Non-pigmented ciliary epithelial cell (primary cell): ENCODE measurements around the gene EML5.
A peak's percentile ranks its signal among the peaks of the same experiment; 100 is the strongest.

ENCODE experiments used
- DNase-seq: peaks from one replicate; pipeline ENCODE4 v3.0.0-alpha.2; 2010; ENCODE audit warnings: low read depth

EML5 gene

DNA sequence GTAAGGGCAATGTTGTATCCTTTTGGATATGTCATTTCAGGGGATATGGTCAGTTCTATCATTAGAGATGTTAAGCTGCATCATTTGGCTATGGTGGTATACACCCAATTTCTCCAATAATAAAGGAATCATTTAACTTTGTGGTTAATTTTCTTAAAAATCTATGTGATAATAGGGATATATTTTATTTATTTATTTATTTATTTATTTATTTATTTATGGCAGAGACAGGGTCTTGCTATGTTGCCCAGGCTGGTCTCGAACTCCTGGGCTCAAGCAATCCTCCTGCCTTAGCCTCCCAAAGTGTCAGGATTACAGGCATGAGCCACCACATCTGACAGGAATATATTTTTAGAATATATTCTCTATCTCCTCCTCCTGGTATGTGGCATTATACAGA is 85.7 kb downstream of the EML5 start:
- DNase-seq = no peak

DNA sequence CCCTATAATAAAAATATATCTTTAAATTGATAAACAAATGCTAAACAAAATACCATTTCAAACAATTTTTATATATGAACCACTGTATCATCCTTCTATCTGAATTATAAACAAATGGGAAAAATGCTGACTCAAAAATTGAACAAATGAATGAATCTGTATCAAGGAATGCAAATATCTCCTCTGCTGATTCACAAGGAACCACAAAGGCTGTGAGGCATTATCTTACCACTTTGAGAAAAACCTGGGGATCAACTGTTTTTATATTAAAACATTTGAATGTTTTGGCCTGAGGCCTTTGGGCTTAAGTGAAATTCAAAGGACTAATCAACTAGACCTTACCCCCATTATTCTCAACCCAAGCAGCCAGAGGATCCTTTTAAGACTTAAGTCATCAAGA is 86.3 kb downstream of the EML5 start:
- peak; percentile 18 for DNase-seq

DNA sequence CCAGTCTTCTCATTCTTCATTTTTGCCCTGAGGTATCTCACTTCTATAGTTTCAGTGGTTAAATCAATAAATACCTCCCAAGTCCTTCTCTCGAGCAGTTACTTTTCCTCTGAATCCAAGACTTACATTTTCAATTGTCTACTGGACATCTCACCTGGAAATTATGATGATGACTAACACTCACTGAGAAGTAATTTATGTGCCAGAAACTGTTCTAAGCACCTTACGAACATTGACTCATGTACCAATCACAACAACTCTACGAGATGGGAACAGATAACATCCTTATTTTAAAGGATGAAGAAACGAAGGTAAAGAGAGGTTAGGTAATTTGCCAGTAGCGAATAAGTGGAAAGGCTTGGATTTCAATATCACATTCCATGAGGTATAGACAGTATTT is 94.1 kb downstream of the EML5 start:
- DNase-seq = no peak

DNA sequence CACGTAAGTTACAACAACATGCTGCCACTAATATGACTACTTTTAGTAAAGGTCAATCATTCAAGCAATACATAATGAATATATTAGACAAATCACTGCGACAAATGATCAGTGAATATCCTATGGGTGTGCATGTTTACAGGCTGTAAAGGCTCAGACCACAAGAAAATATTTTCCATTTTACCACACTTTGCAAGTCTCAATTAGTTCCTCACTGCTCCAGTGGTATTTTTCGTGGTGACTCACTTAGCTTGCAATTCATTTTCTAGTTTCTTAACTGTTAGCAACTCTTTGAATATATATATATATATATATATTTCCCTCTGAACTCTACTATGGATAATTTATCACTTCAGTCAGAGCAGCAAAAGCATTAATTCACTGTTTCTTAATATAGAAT is 96.9 kb downstream of the EML5 start:
- DNase-seq = no peak

DNA sequence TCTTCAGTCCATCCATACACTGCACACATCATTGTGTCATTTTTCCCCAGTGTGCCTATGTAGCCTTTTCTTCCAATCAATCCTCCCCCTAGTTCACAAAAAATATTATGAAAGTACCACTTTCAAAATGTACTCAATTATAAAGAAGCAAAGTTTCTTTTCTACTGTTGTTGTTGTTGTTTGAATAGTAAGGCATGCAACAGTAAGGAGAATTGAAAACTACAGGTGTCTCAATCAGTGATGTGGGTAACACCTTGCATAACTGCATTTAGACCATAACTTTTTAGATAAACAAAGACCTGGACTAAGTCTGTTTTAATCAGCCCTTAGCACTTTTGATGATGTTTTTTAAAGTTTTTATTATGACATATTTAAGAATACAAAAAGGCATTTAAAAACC is 104.4 kb downstream of the EML5 start:
- DNase-seq = no peak

DNA sequence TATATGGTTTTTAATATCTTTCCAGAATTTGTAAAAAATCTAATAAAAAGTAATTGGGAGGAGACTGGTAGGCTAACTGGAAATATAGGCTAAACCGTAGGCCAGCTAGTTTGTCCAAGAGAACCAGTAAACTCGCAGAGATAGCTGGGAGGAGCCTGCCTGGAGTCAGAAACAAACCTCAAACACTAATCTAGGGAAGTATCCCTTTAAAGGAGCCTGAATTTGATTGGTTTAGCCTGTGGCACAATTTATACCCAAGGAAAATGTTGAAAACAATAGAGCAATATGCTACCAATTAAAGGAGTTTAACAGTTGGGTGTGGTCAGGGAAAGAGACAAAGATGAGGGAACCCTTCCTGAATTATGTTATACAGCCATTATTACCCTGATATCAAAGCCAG is 109.6 kb downstream of the EML5 start:
- DNase-seq = no peak

DNA sequence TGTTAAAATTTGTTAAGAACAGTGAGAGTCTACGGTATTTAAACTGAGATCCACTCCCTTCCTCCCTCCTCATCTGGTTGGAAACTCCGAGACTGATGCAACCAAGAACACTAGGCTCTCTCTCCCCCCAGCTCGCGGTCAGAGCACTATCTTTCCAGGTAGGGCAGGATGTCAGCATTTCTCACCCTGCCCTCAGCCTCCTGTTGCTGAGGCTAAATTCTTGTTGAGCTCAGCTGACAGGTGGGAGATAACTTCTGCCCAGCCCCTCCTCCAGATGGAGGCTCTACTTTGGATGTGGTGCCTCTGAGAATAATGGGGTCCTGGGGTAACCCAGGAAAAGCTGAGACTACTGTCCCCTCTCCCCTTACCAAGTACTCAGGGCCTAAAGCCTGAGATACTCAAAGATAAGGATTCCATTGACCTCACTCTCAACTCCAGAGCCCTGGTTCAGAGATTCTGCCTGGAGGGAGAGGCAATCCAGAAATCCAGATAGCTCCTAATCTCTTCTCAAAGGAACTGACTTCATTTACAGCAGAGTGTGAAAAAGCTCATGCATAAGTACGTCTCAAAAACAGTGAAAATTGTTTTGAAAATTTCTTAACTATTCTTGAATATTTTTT is 110.1 kb downstream of the EML5 start:
- DNase-seq = no peak

DNA sequence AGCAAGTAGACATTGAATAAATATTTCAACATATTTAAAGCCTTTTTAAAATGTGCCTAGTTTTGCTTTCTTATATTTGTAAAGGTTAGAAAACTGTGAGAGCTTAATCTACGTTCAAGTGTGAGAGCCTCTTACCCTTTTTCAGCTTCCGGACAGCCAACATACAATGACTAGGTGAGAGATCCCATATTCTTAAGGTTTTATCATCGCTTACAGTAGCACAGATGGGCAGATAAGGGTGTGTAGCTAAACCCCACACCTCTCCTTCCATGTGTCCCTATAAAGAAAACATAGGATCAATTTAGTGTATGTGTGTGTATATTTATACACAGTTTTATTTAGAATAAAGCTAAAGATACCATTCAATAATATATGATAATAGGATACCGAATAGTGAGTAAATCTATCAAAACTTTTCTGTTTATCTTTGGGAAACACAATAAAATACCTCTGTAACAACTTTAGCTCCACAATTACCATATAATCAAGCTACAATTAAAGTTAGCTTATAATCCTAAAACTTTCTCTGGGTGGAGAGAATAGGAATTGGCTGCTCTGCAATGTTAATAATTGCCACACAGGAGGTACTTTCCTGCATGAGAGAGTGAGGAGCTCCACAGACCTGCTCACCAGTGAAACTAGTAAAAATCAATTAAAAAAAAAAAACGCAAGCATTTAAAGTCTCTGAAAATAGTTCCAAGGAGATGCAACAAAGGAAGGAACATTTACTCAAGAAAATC is 110.8 kb downstream of the EML5 start:
- no peak for DNase-seq

DNA sequence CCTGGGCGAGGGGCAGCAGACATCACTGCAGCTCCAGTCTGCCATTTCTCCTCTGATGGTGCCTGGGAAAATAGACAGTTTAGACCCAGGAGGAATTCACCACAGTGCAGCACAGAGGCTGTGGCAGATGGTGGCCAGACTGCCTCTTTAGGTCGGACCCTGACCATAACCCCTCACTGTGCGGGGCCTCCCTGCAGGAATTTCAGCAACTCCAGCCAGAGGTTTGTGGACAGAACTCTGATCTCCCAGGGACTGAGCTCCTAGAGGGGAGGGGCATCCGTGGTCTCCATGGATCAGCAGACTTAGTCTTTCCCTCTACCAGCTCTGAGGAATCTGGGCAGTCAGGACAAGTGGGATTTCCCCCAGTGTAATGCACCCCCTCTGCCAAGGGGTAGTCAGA is 123.4 kb downstream of the EML5 start:
- DNase-seq = no peak

DNA sequence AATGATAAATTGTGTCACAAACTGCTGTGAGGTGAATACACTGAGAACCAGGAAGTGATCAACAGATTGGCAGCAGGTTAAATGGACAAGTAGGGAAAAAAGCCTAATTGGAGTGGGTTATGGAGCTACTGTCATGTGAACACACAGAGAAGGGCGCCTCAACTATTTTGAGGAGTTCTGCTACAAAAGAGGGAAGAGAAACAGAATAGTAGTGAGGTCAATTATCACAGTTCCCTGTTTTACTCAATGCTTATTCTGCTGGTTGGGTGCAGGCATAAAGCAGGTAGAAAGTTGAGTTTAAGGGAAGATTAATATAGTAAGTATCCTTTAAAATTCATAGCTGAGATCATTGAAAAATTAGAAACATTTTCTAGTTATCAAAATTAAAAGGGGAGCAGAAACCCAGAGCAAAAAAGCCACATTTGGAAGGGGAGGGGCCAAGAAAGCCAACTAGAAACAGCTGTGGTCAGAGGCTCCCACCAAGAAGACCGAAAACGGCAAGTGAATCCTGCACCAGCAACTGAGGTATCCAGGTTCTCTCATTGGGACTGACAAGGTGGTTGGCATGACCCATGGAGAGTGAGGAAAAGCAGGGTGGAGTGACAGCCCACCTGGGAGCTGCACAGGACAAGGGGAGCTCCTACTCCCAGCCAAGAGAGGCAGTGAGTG is 124.2 kb downstream of the EML5 start:
- no peak for DNase-seq

DNA sequence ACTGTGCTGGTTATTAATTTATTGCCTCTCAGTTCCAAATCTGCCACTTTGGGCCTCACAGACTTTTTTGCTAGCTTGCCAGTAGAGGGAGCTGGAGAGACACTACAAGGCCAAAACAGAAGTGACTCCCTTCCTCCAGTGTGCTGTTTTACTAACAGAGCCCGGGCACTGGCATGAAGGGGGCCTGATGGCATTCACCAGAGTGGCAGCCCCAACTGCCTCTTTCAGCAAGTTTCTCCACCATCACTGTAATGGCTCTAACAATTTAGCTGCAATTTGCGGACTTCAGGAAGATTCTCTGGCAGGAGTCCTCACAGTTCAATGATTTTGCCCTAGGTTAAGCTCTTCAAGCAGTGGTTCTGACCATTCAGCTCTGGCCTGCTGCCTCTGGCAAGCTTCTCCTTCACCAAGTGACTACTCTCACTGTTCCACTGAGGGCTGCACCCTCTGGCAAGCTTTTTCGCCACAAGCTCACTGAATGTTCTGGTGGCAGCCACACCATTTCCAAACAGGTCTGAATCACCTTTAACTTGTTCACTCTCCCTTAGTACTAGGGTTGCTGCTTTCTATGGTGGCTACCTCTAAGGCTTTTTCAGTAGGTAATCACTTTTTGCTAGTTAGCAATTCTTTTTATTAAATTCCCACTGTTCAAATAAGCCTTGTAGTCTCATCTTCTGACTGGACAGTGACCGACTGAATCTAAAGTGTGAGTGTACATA is 125.0 kb downstream of the EML5 start:
- DNase-seq = peak; percentile 43

DNA sequence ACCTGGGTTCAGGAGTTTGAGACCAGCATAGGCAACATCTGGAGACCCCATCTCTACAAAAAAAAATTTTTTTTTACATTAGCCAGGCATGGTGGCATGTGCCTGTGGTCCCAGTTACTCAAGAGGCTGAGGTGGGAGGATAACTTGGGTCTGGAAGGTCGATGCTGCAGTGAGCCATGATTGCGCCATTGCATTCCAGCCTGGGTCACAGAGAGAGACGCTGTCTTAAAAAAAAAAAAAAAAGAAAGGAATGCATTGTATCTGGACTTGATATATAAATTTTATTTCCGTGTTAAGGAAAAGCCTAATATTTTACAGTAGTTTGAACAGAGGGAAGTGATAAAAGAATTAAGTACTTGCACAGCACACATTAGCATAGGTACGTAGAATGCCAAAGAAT is 132.7 kb downstream of the EML5 start:
- DNase-seq = no peak

DNA sequence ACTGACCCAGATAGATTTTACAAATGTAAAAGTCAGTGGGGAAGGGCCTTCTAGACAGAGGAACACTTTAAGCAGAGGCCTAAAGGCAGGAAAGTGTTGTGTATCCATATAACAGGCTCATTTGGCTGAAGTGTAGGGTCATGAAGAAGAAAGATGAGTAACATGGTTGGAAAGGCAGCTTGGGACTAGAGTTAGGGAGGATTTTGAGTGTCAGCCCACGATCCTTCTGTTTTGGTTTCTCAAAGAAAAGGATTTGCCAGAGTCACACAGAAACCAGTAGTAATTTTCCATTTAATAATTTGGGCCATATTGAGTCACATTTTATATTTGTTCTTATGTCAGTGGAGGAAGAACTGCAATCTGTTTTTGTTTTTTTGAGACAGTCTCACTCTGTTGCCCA is 153.5 kb downstream of the EML5 start:
- DNase-seq = no peak

DNA sequence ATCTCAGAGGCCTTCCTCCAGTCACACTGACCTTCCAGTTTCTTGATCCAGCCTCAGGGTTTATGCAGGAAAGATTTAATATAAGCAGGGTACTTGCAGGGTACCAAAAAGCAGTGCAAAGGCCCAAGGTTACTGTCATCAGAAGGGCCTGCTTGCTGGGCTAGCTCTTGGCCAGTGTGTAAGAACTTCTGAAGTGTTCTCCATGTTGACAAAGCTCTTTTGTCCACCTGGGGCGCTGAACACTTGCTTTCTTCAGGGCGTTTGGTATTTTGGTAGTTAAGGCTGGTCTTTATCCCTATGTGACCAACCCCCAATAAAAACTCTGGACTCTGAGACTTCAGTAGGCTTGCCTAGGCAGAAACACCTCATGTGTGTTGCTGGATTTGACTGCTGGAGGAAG is 160.2 kb downstream of the EML5 start:
- no peak for DNase-seq

DNA sequence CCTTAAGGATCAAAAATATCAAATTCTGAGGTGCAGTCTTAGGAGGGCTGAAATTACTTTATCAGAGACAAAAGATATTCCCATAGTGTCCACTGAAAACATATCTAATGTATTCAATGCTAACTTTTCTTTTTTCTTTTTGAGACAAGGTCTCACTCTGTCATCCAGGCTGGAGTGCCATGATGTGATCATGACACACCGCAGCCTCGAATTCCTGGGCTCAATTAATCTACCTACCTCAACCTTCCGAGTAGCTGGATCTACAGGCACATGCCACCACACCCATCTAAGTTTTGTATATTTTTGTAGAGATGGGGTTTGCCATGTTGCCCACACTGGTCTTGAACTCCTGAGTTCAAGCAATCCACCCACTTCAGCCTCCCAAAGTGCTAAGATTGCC is 161.7 kb downstream of the EML5 start:
- no peak for DNase-seq

DNA sequence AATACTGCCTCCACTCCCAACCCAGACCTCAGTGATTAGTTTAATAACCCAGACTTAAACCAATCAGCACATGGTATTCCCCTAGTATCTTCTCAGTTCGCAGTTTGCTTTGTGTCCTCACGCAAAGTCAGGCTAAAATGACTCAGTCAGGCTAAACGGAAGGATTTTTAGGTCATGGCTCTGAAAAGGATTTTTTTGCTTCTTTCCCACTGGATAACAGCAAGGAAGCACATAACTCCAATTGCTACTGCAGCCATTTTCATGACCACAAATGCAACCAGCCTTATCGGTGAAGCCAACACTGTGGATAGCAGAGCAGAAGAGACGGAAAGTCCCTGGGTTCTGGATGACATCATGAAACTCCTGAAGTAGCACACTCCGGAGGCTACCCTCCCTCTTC is 162.2 kb downstream of the EML5 start:
- peak; percentile 72 for DNase-seq

DNA sequence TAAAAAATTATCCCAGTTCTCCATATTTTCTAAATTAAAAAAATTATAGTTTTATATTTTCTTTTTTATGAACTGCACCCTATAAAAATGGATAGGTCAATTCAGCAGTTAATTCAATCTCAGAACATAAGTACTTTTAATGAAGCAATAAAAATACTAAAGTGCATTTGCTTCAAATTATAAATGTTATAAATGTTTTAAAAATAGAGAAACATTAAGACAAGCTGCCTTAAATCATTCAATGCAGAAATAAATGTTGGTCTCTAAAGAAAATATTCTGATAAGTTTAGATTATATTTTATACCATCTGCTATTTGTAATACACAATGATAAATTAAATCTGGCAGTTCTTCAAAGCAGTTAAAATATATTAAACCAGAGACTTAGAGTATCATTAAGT is 164.3 kb downstream of the EML5 start:
- DNase-seq = no peak

DNA sequence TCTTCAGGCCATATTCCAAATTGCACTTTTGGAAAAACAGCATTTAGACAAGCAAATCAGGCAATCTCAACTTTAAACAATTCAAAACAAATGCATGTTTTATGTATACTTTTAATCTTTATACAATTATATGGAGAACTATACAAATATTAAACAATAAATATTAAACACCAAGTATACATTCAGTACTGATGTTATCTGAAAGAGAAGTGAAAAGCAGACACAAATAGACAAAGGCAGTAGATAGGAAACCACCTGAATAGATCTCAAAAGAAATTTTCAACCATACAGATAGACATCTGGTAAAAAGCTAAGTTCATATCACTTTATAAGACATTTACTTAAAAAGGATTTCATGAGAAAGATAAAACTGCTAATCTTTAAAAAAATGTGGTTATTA is 164.7 kb downstream of the EML5 start:
- no peak for DNase-seq

DNA sequence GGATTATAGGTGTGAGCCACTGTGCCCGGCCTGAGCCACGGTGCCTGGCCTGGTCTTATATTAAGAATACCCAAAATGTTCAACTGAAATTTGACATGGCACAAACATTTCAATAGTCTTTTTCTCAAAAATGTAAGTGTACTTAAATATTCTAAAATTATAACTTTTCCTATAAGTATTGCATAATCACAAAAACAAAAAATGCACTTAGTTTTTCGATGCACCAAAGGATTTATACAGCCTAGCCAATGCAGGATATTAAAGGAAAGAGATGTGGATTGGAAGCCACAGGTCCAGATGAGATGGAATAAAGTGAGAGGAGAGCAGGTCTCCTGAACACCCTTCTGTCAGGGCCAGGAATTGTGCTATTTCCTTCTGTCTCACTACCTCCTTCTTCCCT is 167.1 kb downstream of the EML5 start:
- DNase-seq = no peak

DNA sequence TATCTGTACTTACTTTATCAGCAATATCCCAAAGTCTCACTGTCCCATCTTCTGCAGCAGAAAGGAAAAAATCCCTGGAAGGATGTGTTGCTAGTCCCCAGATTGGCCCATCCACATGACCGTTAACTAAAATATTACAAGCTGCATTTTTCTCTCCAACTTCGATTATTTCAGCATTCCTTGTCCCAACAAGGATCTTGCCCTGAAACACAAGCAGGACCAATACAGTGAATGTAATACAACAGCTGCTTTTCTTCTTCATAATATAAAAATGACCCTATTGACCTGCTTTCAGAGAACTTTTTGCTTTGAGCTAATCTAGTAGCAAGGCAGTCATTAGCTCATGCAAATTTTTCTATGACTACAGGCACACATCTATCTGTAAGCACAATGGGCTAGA is 171.7 kb downstream of the EML5 start:
- no peak for DNase-seq

DNA sequence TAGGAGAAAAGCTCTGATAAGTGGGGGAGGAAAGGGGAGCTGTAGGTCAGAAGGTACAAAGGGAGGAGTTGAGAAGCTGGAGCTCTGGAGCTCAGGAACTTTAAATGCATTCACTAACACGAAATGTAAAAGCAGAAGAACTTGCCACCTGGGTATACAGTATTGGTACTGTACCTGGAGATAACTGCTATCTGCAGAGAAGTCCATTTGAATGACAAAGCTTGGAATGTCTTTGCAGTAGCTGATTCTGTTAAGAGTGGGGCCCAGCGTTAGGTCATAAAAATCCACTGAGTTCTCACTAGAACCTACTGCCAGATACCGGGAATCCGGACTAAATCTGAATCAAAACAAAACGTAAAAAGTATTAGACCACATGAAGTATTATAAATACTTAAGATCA is 174.3 kb downstream of the EML5 start:
- no peak for DNase-seq

DNA sequence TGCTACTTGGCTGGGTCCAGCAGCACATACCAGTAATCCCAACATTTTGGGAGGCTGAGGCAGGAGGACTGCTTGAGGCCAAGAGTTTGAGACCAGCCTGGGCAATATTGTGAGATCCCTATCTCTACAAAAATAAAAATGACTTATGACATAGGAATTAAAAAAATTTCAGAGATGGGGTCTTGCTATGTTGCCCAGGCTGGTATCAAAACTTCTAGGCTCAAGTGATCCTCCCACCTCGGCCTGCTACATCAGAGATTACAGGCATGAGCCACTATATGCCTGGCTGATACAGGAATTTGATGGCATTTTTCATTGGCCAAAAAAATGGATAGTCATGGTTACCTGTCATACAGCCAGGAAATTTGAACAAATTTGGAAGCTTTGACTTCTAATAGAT is 175.3 kb downstream of the EML5 start:
- DNase-seq = no peak

DNA sequence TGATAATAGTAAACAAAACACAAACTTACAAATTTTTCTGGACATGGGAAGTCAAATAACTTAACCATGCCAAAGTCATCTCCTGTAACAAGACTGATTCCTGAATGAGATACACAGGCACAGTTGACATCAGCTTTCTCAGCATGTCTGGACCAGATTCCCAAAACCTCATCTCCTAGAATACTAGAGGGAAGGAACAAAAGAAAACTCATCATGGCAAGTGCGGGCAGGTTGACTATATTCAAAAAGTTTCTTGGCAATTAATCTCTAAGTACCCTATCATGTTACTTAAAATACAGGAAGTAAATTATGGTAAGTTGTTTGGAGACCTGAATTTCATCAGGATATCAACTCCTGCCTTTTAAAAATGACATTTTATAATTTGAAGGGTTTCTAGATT is 176.1 kb downstream of the EML5 start:
- DNase-seq = no peak
